HG02870 (cell line): ENCODE data around the gene IFT88.
"Not testable (repeated sequence)": the region's sequence is repeated elsewhere in the genome, so short reads cannot be mapped to it uniquely, and the experiment has no call there.

Experiments
- ATAC-seq: cut with Tn5 transposase; IDR thresholded peaks from one replicate; pipeline ENCODE4 v1.9.1; 2021; ENCODE audit warnings: mild to moderate bottlenecking, moderate library complexity; ENCODE audit not compliant: unreplicated experiment

Gene IFT88

GRCh38 chr13:20623000-20623399 lies 56.0 kb downstream of the IFT88 start:
- no peak for ATAC-seq

GRCh38 chr13:20624213-20624612 lies 57.3 kb downstream of the IFT88 start:
- no peak for ATAC-seq

GRCh38 chr13:20633802-20634201 lies 66.8 kb downstream of the IFT88 start:
- ATAC-seq = no peak

- ATAC-seq = no peak
These were observed 69.1 kb downstream of the IFT88 start for GRCh38 chr13:20636079-20636478.

GRCh38 chr13:20637811-20638210 lies 70.9 kb downstream of the IFT88 start:
- no peak for ATAC-seq

- no peak for ATAC-seq
These were observed 80.8 kb downstream of the IFT88 start for GRCh38 chr13:20647758-20648157.

- ATAC-seq = no peak
These were observed 86.0 kb downstream of the IFT88 start for GRCh38 chr13:20652946-20653345.

- ATAC-seq = no peak
These were observed 87.2 kb downstream of the IFT88 start for GRCh38 chr13:20654156-20654555.

GRCh38 chr13:20658451-20659040 lies 91.6 kb downstream of the IFT88 start:
- no peak for ATAC-seq

- ATAC-seq = no peak
These were observed 97.4 kb downstream of the IFT88 start for GRCh38 chr13:20664351-20664750.

- ATAC-seq = no peak
These were observed 100.0 kb downstream of the IFT88 start for GRCh38 chr13:20666948-20667347.

- ATAC-seq = no peak
These were observed 101.0 kb downstream of the IFT88 start for GRCh38 chr13:20667857-20668437.

GRCh38 chr13:20669162-20669561 lies 102.2 kb downstream of the IFT88 start:
- no peak for ATAC-seq

- no peak for ATAC-seq
These were observed 104.8 kb downstream of the IFT88 start for GRCh38 chr13:20671789-20672188.

GRCh38 chr13:20672772-20673171 lies 105.8 kb downstream of the IFT88 start:
- no peak for ATAC-seq

GRCh38 chr13:20673715-20674114 lies 106.8 kb downstream of the IFT88 start:
- no peak for ATAC-seq

- ATAC-seq = no peak
These were observed 109.3 kb downstream of the IFT88 start for GRCh38 chr13:20676213-20676612.

- ATAC-seq = not testable (repeated sequence)
These were observed 111.6 kb downstream of the IFT88 start for GRCh38 chr13:20678606-20679005.

- ATAC-seq = no peak
These were observed 112.9 kb downstream of the IFT88 start for GRCh38 chr13:20679879-20680278.

GRCh38 chr13:20680416-20681080 lies 113.6 kb downstream of the IFT88 start:
- ATAC-seq = no peak

- not testable (repeated sequence) for ATAC-seq
These were observed 114.5 kb downstream of the IFT88 start for GRCh38 chr13:20681481-20681880.

- no peak for ATAC-seq
These were observed 115.1 kb downstream of the IFT88 start for GRCh38 chr13:20682061-20682460.
